ENCODE measurements around the gene ACOT13. TPM values are rescaled to one million over a fixed set of nuclear protein-coding genes. Genes with fewer than 3 reads are reported as not detected.

ACOT13 gene
- total RNA-seq, 1 experiment from 2014 or later: 79.2 TPM

- H3K27ac ChIP-seq: peak overlapping the region; percentile 93
- no peak for TF ChIP-seq EZH2 (IDR thresholded peaks at IDR 0.05; ENCODE audit: low read depth)
- no peak for TF ChIP-seq CTCF (conservative IDR thresholded peaks at IDR 0.05)
- ChIA-PET CTCF (interaction anchor here (0.7 kb wide), 1 partner anchor 11 kb away, joined by 3 read pairs; no protein-coding TSS in a partner anchor), POLR2A (ENCODE audit: unreplicated experiment) (interaction anchor here (0.5 to 0.7 kb wide), 3 partner anchors 57 to 414 kb away, joined by 3 to 5 read pairs (median 3); no protein-coding TSS in a partner anchor)
- peaks cover 48% of the 10 kb centered on the region for H3K36me3 ChIP-seq (ENCODE audit: low read depth)
- H3K4me1 ChIP-seq (replicated peaks; ENCODE audit: insufficient read depth): peaks cover 45% of the 10 kb centered on the region
- BruUV-seq (replicated peaks): no TSS peak
- H3K9me2 ChIP-seq (ENCODE audit: insufficient read depth): no peaks in the 10 kb centered on the region
- DNase-seq: no peak
- H3K27me3 ChIP-seq (ENCODE audit: insufficient read depth, low read depth): no peaks in the 10 kb centered on the region
- H3F3A ChIP-seq (ENCODE audit: insufficient read depth, low read depth): peaks cover 42% of the 10 kb centered on the region
- no peaks in the 10 kb centered on the region; the same call in 1 of the 2 replicates for H3K9me3 ChIP-seq (ENCODE audit: insufficient read depth, low read depth)
- no peak overlapping the region for H2AFZ ChIP-seq
- peak overlapping the region; percentile 99 for H3K4me2 ChIP-seq
- peak overlapping the region; percentile 95 for H3K4me3 ChIP-seq
- intact Hi-C loops (cut with micrococcal nuclease; ENCODE audit: unreplicated experiment): loop anchor here (5.0 kb wide), 1 partner anchor 299 kb away; no protein-coding TSS in a partner anchor
- H4K20me1 ChIP-seq (ENCODE audit: insufficient read depth): peaks cover 46% of the 10 kb centered on the region
- H3K79me2 ChIP-seq (ENCODE audit: low read depth): peaks cover 71% of the 10 kb centered on the region
These were observed 51.7 kb downstream of the ACOT13 start for GRCh38 chr6:24718449-24719124.

GRCh38 chr6:24719125-24719971 is 52.5 kb downstream of the ACOT13 start, which contains the start of gene C6orf62:
TSS of gene C6orf62 (minus strand) at chr6:24719154. CDS start at chr6:24718668, 486 bp downstream.
- ChIA-PET CTCF (interaction anchor here (0.7 kb wide), 1 partner anchor 176 kb away, joined by 13 read pairs; no protein-coding TSS in a partner anchor), POLR2A (ENCODE audit: unreplicated experiment) (interaction anchor here (0.6 to 0.7 kb wide), 3 partner anchors 72 to 1273 kb away, joined by 5 to 19 read pairs (median 10); no protein-coding TSS in a partner anchor)
- Histone ChIP-seq H3K27me3 (ENCODE audit: insufficient read depth, low read depth) (no peaks in the 10 kb centered on the region), H3K4me2 (peak within 1 kb of the TSS; percentile 99), H3K79me2 (ENCODE audit: low read depth) (peaks cover 63% of the 10 kb centered on the region), H3K4me1 (replicated peaks; ENCODE audit: insufficient read depth) (peaks cover 45% of the 10 kb centered on the region), H3K27ac (peak within 1 kb of the TSS; percentile 93), H2AFZ (no peak within 1 kb of the TSS), H4K20me1 (ENCODE audit: insufficient read depth) (peaks cover 39% of the 10 kb centered on the region), H3K9me2 (ENCODE audit: insufficient read depth) (no peaks in the 10 kb centered on the region), H3K9me3 (ENCODE audit: insufficient read depth, low read depth) (no peaks in the 10 kb centered on the region; the same call in 1 of the 2 replicates), H3K4me3 (peak within 1 kb of the TSS; percentile 95), H3K36me3 (ENCODE audit: low read depth) (peaks cover 41% of the 10 kb centered on the region), H3F3A (ENCODE audit: insufficient read depth, low read depth) (peaks cover 35% of the 10 kb centered on the region)
- no TSS peak for BruUV-seq (replicated peaks)
- peak; percentile 38 to 45 for DNase-seq
- no peak for TF ChIP-seq CTCF (conservative IDR thresholded peaks at IDR 0.05)
- TF ChIP-seq EZH2 (IDR thresholded peaks at IDR 0.05; ENCODE audit: low read depth): no peak
- intact Hi-C loops (cut with micrococcal nuclease; ENCODE audit: unreplicated experiment): loop anchor here (5.0 kb wide), 1 partner anchor 298 kb away; no protein-coding TSS in a partner anchor

GRCh38 chr6:24720131-24720603 is 53.3 kb downstream of the ACOT13 start:
- Histone ChIP-seq H3K27ac (peak overlapping the region; percentile 93), H3K4me2 (peak overlapping the region; percentile 99), H3K9me2 (ENCODE audit: insufficient read depth) (no peaks in the 10 kb centered on the region), H4K20me1 (ENCODE audit: insufficient read depth) (peaks cover 37% of the 10 kb centered on the region), H2AFZ (peak overlapping the region; percentile 73; the same call in 1 of the 2 replicates), H3F3A (ENCODE audit: insufficient read depth, low read depth) (peaks cover 27% of the 10 kb centered on the region), H3K4me3 (peak overlapping the region; percentile 95), H3K79me2 (ENCODE audit: low read depth) (peaks cover 55% of the 10 kb centered on the region), H3K9me3 (ENCODE audit: insufficient read depth, low read depth) (no peaks in the 10 kb centered on the region; the same call in 1 of the 2 replicates), H3K36me3 (ENCODE audit: low read depth) (peaks cover 33% of the 10 kb centered on the region), H3K4me1 (replicated peaks; ENCODE audit: insufficient read depth) (peaks cover 45% of the 10 kb centered on the region), H3K27me3 (ENCODE audit: insufficient read depth, low read depth) (no peaks in the 10 kb centered on the region)
- BruUV-seq (replicated peaks): TSS peak; percentile 60
- intact Hi-C loops (cut with micrococcal nuclease; ENCODE audit: unreplicated experiment): loop anchor here (2.0 kb wide), 2 partner anchors 53 to 55 kb away; partner anchors contain the start of genes ACOT13, GMNN and TDP2
- POLR2A ChIA-PET (ENCODE audit: unreplicated experiment): interaction anchor here (0.7 kb wide), 1 partner anchor 136 kb away, joined by 19 read pairs; no protein-coding TSS in a partner anchor
- CTCF ChIA-PET: interaction anchor here (0.5 to 0.7 kb wide), 2 partner anchors 103 to 177 kb away, joined by 4 to 13 read pairs; no protein-coding TSS in a partner anchor
- peak in 1 of 2 experiments; percentile 32 for DNase-seq
- TF ChIP-seq EZH2 (IDR thresholded peaks at IDR 0.05; ENCODE audit: low read depth) (no peak), CTCF (conservative IDR thresholded peaks at IDR 0.05) (no peak)
